Left ventricle myocardium inferior (tissue), 1 donor: Measurements from ENCODE around the gene CHRNA7. TPM values are rescaled to one million over a fixed set of nuclear protein-coding genes. Genes with fewer than 3 reads are reported as not detected.

Source experiments
- DNase-seq: peaks from one replicate; pipeline ENCODE4 v3.0.0-alpha.2; 2020
- H3K27ac ChIP-seq: fragments of 200-600 bp; replicated peaks from 2 replicates; pipeline ENCODE4 v1.8.0; 2021
- H3K27me3 ChIP-seq: fragments of 200-600 bp; 2 replicates; pipeline ENCODE4 v1.8.0; 2021; ENCODE audit warnings: low read depth
- H3K36me3 ChIP-seq: fragments of 200-600 bp; 2 replicates; pipeline ENCODE4 v1.8.0; 2021
- H3K4me1 ChIP-seq: fragments of 200-600 bp; 2 replicates; pipeline ENCODE4 v1.8.0; 2021
- H3K4me3 ChIP-seq: fragments of 200-600 bp; 2 replicates; pipeline ENCODE4 v1.8.0; 2021; ENCODE audit warnings: mild to moderate bottlenecking, moderate library complexity
- H3K9me3 ChIP-seq: fragments of 200-600 bp; replicated peaks from 2 replicates; pipeline ENCODE4 v1.8.0; 2021
- CTCF ChIP-seq: fragments of 200-600 bp; IDR thresholded peaks from 2 replicates; pipeline ENCODE4 v1.8.0; 2021; ENCODE audit warnings: antibody characterized with exemption, mild to moderate bottlenecking, borderline replicate concordance
- intact Hi-C: fragments of 100-400 bp; cut with micrococcal nuclease; formaldehyde crosslinking; loops from one replicate; pipeline ENCODE4 v1.11.0; 2022
- total RNA-seq: library from RNA; stranded (reverse); fragmentation: NEBNext Ultra II Directional; extraction: Animal tissue kit (Norgen Biotek cat#: 25700); gene quantifications from one replicate; pipeline ENCODE4 v1.2.1, GENCODE V29; 2021
- donor health status: DM: no; HTN: yes; CAD: no; lungs with severe emphysema.

CHRNA7 gene
- total RNA-seq, 1 donor from 2014 or later = 0.60 TPM

DNA sequence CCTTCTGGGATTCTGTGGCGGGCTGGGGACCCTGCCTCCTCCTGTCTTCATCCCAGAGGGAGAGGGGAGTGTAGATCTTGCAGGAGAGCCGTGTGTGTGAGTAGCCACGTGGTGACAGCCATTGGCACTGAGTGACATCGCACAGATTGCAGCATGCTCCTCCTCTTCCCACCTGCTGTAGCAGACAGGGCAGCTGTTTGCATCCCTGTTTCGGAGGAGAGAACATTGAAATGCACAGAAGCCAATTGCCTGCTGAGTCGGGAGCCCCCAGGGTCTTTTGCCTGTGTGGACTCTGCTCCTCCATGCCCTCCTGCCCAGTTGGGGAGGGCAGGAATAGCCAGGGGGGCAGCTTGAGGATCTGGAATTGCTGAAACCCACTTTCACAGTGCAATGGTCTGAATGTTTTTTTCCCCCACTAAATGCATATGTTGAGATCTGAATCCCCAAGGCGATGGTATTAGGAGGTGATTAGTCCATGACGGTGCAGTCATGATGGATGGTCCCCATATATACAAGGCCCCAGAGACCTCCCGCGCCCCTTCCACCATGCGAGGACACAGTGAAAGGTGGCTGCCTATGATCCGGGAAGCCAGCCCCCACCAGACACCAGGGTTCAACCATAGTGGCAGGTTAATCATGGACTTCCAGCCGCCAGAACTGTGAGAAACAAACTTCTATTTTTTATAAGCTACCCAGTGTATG, 66.8 kb downstream of the CHRNA7 start:
- Histone ChIP-seq H3K4me3 (no peak overlapping the region), H3K27me3 (peaks cover 31% of the 10 kb centered on the region), H3K9me3 (no peaks in the 10 kb centered on the region), H3K27ac (no peak overlapping the region), H3K4me1 (no peaks in the 10 kb centered on the region), H3K36me3 (no peaks in the 10 kb centered on the region)
- no peak for DNase-seq
- no peak for TF ChIP-seq CTCF
- intact Hi-C loops = no loop called here

DNA sequence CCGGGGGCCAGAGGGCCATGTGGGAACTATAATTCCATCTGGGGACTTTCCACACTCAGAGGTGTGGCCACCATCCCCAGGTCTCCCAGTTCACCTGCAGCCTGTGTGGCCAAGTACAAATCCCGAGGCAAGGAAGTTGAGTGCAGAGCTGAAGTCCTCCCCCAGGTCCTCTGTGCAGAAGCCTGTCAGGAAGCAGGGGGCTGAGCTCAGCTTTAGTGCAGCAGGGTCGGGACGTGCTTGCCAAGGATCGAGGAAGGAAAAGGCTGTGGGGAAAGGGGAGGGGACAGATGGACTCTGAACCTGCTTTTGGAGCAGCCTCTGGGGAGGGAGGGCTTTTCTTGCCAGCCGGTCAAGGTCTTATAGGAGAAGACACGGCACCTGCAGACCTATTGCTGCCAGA, 67.7 kb downstream of the CHRNA7 start:
- H3K4me3 ChIP-seq = no peak overlapping the region
- no peak for DNase-seq
- H3K9me3 ChIP-seq = no peaks in the 10 kb centered on the region
- no peak for TF ChIP-seq CTCF
- H3K27ac ChIP-seq = no peak overlapping the region
- no peaks in the 10 kb centered on the region for H3K4me1 ChIP-seq
- H3K36me3 ChIP-seq = no peaks in the 10 kb centered on the region
- H3K27me3 ChIP-seq = peaks cover 31% of the 10 kb centered on the region
- intact Hi-C loops = no loop called here

GRCh38 chr15:32099097-32099785, 68.9 kb downstream of the CHRNA7 start:
- H3K4me1 ChIP-seq = no peaks in the 10 kb centered on the region
- H3K9me3 ChIP-seq = no peaks in the 10 kb centered on the region
- no peak overlapping the region for H3K4me3 ChIP-seq
- H3K27ac ChIP-seq = no peak overlapping the region
- H3K27me3 ChIP-seq = peaks cover 31% of the 10 kb centered on the region
- intact Hi-C loops = no loop called here
- H3K36me3 ChIP-seq = no peaks in the 10 kb centered on the region
- TF ChIP-seq CTCF = no peak
- DNase-seq = no peak

DNA sequence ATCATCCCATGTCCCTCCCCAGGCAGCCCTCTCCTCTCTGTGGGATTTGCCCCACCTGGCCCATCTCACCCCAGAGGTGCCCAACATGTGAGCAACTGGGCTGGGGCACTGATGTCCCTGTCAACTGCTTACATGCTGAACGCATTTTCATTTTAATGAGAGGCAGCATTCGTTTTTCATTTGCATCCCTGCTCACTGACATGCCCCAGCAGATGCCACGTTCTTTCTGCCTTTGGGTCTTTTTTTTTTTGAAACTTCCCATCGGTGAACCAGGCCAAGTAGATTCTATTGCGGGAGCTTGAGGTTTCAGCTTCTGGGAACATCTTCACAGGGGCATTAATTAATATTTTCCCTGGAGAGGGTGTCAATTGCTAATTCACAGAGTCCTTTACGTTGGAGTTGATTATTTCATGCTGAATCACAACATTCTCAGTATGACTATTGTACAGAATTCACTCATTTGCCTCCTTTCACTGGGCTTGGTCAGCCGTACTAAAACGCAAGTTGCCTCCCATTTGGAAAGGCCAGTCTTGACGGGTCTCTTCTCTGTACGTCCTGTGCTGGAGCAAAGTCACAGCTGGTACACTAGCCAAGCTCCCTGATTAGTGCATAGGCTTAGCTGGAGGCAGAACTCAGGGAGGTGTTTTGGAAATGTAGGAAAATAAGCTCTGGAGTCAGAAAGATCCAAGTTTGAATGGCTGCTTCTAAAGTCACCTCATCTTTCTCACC, 69.8 kb downstream of the CHRNA7 start:
- H3K27me3 ChIP-seq = peaks cover 31% of the 10 kb centered on the region
- peaks cover 4% of the 10 kb centered on the region for H3K4me1 ChIP-seq
- no peaks in the 10 kb centered on the region for H3K36me3 ChIP-seq
- TF ChIP-seq CTCF = no peak
- no peaks in the 10 kb centered on the region for H3K9me3 ChIP-seq
- no peak overlapping the region for H3K27ac ChIP-seq
- H3K4me3 ChIP-seq = no peak overlapping the region
- DNase-seq = no peak
- intact Hi-C loops = no loop called here

DNA sequence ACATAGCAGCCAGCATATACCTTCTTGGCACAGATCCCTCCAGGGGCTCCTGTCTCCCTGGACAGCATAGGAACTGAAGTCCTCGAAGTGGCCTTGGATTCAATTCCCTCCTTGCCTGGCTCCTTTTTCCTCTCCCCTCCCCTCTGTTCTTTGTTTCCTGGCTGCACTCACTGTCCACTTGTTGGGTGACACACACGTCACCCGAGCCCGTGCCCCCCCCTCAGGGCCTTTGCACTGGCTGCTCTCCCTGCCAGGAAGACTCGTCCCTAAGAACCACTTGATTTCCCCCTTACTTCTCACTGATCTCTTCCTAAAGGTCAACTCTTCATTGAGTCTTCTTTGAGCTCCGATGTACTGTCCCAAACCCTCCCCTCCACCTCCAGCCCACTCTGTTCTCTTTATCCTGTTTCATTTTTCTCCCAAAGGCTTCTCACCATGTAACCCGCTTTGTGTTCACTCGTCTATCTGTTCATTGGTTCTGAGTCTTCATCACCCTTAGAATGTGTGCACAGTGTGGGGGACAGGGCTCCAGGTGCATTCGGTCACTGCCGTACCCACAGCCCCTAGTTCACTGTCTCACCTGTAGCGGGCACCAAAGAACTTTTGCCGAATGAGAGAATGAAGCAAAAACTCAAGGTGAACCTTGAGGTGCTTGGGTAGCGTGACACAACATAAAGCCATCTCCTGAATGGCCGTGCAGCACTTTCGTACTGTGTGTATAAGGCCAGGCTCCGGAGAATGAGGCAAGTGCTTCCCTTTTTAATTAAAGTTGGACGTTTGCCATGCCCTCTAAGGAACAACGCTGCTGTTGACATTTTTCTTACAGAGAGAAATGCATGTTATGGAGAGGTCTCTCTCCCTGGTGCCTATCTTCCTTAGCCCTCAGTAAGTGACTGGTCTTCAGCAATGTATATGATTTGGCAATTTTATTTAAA, 74.0 kb downstream of the CHRNA7 start:
- Histone ChIP-seq H3K9me3 (no peaks in the 10 kb centered on the region), H3K36me3 (no peaks in the 10 kb centered on the region), H3K27me3 (peaks cover 7% of the 10 kb centered on the region), H3K4me1 (peaks cover 18% of the 10 kb centered on the region), H3K4me3 (no peak overlapping the region), H3K27ac (no peak overlapping the region)
- TF ChIP-seq CTCF = no peak
- intact Hi-C loops = no loop called here
- DNase-seq = no peak
